Hematopoietic multipotent progenitor cell treated with erythropoietin and hydrocortisone succinate and interleukin-3 and kit ligand, for 15 days (in vitro differentiated cells): ENCODE data around the gene E2F6.

ENCODE experiments used
- DNase-seq: peaks from one replicate; pipeline ENCODE4 v3.0.0-alpha.2; 2015; ENCODE audit warnings: low spot score

Gene E2F6

DNA sequence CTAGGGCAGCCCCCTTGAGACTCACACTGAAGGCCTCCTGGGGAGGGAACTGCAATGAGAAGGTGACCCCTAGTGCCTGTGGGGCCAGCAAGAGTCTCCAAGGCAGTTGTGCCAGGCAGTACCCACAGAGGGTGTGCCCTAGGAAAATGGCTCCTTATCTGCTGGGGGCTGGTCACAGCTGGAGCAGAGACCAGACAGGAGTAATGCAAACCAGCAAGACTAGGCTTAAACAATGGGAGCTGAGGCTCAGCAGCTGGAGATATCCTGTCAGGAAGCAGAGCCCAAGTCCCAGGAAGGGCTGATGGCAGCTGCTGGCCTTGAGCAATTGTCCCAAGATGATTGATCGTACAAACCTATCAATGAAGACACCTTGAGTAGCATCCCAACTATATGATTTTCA, 26.8 kb upstream of the E2F6 start:
- no peak for DNase-seq

DNA sequence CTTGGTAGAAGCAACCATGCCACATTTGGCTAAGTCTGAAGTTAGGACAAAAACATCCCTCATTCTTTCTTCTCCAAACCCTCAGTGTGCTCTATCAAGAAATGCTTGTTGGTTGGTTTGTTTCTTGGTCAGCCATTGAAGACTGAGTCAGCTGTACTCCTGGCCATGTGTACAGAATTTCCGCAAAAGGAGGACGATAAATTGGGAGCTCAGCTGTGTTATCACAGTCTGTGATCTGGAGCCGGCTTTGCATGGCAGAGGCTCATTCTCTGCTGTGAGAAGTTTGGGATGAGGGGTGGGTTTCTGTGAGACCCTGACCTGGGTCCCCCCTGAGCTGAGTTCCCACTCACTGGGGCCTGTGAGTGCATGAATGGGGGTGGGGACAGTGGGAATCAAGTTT, 26.3 kb upstream of the E2F6 start:
- no peak for DNase-seq

- no peak for DNase-seq
Observed at GRCh38 chr2:11491348-11491933, 25.5 kb upstream of the E2F6 start.

DNA sequence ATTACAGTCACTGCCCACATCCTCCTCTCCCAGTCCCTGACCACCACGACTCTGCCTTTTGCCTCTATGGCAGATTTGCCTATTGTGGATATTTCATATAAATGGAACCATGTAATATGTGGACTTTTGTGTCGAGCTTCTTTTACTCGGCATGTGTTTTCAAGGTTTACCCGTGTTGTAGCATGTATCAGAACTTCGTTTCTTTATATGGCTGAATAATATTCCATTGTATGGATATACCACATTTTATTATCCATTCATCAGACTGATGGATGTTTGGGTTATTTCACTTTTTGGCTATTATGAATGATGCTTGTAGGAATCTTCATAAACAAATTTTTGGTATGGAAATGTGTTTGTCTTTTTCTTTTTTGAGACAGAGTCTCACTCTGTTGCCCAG, 24.2 kb upstream of the E2F6 start:
- DNase-seq: no peak

DNA sequence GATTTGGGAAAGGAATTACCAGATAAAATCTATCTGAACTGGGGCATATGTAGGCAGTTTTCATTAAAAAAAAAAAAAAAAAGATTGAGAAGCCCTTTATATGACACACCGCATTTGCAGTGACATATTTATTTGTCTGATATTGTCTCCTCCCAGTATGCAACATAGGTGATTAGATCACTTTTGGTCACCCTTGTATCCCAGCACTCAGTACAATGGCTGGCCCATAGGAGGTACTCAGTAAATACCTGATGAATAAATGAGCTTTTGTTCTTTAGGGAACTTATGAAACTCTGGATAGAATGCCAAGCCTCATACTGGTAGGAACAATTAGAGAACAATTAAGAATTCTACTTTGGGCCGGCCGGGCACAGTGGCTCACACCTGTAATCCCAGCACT, 22.8 kb upstream of the E2F6 start:
- no peak for DNase-seq

DNA sequence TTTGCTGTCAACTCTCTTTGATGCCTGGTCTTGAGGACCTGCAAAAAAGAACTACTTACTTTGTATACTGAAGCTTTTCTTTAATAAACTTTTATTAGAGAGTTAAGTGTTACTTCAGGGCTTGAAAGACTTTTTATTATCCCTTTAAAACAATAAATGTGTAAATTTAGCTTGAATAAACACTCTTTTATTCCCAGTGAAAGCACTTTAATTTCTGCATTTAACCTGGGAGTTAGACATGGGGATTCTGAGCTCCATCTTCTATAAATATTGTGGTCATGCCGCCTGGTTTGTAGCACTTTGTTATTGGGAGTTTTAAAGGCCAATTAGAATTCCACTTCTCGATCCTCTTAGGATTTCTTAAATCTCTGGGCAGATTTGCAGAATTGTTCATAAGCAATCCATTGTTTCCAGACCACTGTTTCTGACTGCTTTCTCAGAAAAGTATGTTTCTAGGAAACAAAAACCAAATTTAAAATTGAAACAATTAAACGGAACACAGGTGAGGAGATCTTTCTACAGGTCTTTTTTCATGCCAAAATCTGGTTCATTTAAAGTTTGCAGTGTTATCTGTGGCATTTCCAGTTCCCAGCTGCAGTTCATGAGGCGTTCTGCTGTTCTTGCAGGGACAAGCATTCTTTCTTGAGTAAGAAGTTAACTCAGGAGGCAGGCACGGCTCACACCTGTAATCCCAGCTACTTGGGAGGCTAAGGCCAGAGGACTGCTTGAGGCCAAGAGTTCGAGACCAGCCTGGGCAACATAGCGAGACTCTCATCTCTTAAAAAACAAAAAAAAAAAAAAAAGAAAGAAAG, 18.1 kb upstream of the E2F6 start:
- no peak for DNase-seq

DNA sequence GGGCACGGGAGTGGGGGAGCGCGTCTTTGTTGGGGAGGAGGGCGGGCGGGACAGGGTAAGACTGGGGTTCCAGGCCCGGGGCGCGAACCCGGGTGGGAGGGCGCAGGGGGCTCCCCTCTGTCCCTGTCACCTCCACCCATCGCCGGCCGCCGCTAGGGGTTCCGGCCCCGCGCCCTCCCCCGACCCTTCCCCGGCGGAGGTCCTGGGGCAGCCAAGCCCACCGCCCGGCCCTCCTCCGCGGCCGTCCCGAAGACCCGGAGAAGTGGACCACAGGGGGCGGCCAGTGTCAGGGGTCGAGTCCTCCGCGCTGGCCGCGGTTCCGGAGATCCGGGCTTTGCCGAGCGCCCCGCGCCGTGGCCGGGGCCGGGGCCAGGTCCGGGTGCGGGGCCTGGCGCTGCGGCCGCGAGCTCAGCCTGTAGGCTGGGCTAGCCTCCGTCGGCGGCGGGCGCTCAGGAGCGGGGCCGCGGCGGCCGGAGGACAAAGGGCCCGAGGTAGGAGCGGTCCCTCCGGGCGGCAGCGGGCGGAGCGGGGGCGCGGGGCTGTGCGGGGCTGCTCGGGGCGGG, 16.6 kb upstream of the E2F6 start:
- no peak for DNase-seq

DNA sequence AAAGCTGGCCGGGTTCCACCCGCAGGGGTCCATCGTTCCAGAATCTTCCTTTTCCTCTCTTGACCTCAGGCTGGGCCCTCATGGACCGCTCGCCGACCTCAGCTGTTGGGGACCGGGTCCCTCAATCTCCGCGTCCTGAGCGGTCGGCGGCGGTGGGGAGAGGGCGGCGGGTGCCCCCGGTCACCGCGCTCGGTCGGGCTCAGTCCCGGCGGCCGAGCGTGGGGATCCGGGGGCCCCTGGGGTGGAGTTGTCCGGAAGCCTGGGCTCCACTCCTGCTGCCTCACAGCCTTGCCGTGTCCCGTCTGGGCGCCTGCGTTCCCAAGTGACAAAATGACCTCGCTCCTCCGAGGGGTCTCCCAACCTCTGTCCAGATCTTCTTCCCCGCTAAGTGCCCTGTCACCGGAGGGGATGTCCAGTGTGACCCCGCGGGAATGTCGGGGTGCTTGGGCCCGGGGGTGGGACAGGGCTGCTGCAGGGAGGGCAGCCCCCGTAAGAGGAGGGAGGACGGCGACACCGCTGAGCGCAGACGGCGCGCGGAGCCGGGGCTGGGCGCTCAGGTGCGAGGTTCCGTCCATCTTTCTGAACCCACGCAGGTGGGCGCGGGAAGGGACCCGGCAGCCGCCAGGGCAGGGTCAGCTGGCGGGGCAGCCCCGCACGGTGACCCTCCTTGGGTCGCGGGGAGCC, 16.0 kb upstream of the E2F6 start:
- DNase-seq: no peak

DNA sequence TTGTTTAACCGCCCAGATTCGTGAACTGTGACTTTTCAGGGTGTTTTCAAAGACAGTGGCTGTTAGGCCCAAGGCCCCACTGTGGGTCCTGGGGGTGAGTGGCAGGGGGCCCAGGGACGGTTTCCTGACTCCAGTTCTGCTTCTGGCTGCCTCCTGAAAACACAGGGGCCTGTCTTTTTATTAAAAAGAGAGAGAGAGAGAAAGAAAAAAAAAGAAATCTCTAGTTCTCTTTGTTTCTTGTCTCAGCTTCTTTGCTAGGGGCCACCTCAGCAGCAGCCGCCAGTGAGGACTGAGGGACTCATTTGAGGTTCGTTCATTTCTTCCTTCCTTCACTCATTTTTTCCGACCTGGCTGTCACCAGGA, 15.4 kb upstream of the E2F6 start:
- no peak for DNase-seq

DNA sequence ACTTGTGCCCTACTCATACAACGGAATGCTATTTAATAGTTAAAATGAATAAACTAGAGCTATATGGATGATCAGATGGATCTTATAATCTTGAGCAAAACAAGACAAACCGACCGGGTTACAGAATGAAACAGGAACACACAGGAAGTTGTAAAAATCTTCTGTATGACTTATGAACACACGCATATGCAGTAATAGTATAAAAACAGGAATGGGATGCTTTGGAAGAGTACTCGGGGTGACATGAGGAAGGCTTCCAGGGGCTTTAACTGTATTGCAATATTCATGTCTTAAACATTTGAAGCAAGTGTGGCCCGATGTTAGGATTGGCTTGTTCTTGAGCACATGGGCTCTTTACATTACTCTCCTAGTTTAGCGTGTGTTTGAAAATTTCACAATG, 14.9 kb upstream of the E2F6 start:
- DNase-seq: no peak

GRCh38 chr2:11480406-11480805, 14.4 kb upstream of the E2F6 start:
- no peak for DNase-seq

DNA sequence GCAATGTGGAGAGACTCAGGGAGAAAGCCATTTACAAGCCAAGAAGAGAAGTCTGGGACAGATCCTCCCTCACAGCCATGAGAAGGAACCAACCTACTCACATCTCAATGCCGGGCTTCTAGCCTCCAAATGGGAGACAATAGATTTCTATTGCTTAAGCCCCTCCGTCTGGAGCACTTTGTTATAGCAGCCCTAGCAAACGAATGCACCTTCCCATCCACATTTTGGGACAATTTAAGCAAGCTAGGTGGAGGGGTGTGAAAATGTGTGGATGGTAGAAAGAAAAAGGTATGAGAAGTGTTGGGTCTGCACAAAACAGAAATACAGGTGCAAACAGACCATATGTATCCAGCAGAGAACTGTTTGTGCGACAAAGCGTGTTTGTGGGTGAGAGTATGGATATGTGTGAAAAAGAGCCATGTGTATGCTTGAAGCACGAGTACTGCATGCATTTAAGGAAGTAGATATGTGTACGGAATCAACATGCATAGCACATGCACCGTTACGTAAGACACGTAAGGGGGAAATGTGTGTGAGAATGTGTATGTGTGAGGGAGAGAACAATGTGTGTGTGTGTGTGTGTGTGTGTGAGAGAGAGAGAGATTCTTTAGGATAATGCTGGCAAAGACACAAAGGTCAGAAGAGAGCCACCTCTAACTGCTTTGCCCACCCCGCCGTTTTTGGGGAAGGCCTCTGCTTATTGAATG, 13.1 kb upstream of the E2F6 start:
- DNase-seq: no peak

GRCh38 chr2:11477994-11478393, 12.0 kb upstream of the E2F6 start:
- DNase-seq: peak; percentile 83

- DNase-seq: no peak
Observed at GRCh38 chr2:11473659-11474433, 7.9 kb upstream of the E2F6 start.

GRCh38 chr2:11467749-11468148, 1.8 kb upstream of the E2F6 start:
- DNase-seq: no peak

GRCh38 chr2:11467129-11467649, 1.2 kb upstream of the E2F6 start:
- no peak for DNase-seq

DNA sequence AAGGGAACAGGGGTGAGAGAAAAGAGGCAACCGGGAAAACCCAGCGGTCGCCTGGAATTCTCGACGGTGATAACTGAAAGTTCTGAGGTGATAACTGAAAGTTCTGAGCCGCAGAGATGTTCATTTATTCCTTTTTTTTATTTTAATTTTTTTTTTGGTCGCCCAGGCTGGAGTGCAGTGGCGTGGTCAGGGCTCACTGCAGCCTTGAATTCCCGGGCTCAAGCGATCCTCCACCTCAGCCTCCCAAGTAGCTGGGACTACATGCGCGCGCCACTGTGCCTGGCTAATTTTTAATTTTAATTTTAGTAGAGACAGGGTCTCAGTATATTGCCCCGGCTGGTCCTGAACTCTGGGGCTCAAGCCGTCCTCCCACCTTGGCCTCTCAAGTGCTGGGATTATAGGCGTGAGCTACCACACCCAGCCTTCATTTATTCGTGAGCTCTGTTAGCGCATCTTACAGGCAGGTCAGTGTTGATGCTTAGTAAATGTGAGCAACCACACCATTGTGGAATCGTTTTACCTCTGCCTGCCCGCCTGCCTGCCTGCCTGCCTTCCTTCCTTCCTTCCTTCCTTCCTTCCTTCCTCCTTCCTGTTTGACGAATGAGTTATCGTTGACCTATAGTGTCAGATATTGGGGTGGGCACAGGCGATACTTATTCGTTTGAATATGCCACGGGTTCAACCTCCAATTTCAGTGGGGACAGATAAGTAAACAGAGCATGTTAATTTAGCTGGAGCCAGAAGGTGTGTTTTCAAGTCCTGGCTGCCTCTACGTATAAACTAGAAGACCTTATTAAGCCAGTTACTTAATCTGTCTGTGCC, 557 bp upstream of the E2F6 start:
- no peak for DNase-seq

- DNase-seq: no peak
Observed at GRCh38 chr2:11465110-11465484, 864 bp downstream of the E2F6 start.

GRCh38 chr2:11459816-11460215, 6.1 kb downstream of the E2F6 start:
- no peak for DNase-seq

DNA sequence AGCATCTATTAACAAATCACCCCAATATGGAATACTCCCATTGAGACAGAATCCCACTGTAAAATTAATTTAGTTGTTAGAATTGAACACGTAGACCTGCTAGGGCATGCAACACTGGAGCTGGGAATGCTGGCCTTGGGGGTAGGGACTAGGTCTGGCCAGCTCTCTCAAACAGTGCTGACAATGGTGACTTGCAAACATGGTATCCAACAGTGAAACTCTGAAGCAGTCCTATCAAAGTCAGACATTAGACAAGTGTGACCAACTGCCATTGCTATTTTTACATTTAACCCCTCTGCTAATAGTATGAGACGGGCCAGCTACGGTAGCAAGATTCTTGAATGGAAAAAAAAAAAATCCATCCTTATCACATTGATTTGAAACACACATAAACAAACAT, 7.2 kb downstream of the E2F6 start:
- DNase-seq: no peak

DNA sequence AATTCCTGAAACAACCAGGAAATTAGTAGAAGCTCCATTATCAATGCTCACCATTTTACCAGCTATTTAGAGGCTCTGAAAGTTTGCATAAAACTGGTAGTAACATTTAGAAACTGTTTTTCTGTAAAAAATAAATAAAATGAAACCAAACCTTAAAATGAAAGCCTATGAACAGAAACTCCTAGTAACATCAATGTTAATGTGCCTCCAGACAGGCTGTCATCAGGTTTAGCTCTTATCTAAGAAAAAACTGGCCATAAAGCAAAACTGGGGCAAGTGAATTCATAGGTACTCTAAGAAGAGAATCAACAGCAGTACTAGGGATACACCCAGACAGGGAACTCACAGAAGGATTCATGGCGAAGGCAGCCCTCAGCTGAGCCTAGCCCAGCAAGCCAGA, 8.0 kb downstream of the E2F6 start:
- DNase-seq: no peak
